ENCODE results near the gene WTAP.

- TF ChIP-seq CTCF (IDR thresholded peaks at IDR 0.05) (no peak), POLR2A (IDR thresholded peaks at IDR 0.05) (no peak)
These were observed 8.0 kb upstream of the WTAP start for GRCh38 chr6:159719287-159719686.
